ENCODE results near the gene KCNQ1. TPM values are rescaled to one million over a fixed set of nuclear protein-coding genes. Genes with fewer than 3 reads are reported as not detected.

KCNQ1 gene
- total RNA-seq, 1 experiment from 2014 or later: 10.7 TPM

- ChIA-PET POLR2A (no interaction called here), RAD21 (ENCODE audit: low non-redundant PET in 1 of 2, low total read pairs in 2 of 2, uncharacterized antibody in 2 of 2, unreplicated experiment in 2 of 2) (no interaction called here), CTCF (interaction anchor here (0.7 kb wide), 1 partner anchor 410 kb away, joined by 3 read pairs; no protein-coding TSS in a partner anchor)
- H3K36me3 ChIP-seq (ENCODE audit: control insufficient read depth in 1 of 2, insufficient read depth in 2 of 2, low read length in 2 of 2): no peaks in the 10 kb centered on the region
- DNase-seq (ENCODE audit: low read depth, low spot score) (no peak), ATAC-seq (no peak)
- no peak overlapping the region for H3K4me2 ChIP-seq (ENCODE audit: low read length)
- H3K79me2 ChIP-seq (ENCODE audit: insufficient read depth, low read length): no peaks in the 10 kb centered on the region
- no peak overlapping the region for H3K9ac ChIP-seq (ENCODE audit: low read length)
- H4K20me1 ChIP-seq (ENCODE audit: insufficient read depth): no peaks in the 10 kb centered on the region
- no peaks in the 10 kb centered on the region for H3K4me1 ChIP-seq (ENCODE audit: control insufficient read depth in 1 of 2, insufficient read depth in 2 of 2, low read length in 2 of 2)
- H3K4me3 ChIP-seq (replicated peaks in 1 of 2; ENCODE audit: low read depth in 1 of 2, low read length in 2 of 2): no peak overlapping the region
- H3K27me3 ChIP-seq (ENCODE audit: insufficient read depth, low read length): no peaks in the 10 kb centered on the region
- no peak for TF ChIP-seq MAX (IDR thresholded peaks at IDR 0.05)
- TF ChIP-seq CTCF (IDR thresholded peaks at IDR 0.05 in 2 of 3, conservative IDR thresholded peaks at IDR 0.05 in 1 of 3; ENCODE audit: borderline replicate concordance in 1 of 3, insufficient read depth in 1 of 3, low read depth in 2 of 3, low read length in 2 of 3): no peak
- no peak for TF ChIP-seq EZH2phosphoT487 (IDR thresholded peaks at IDR 0.05; ENCODE audit: borderline replicate concordance)
- TF ChIP-seq SP1 (IDR thresholded peaks at IDR 0.05; ENCODE audit: low read depth): no peak
- no peak for TF ChIP-seq POLR2A (IDR thresholded peaks at IDR 0.05; ENCODE audit: borderline replicate concordance, extremely low read depth, insufficient read depth, insufficient read length)
- no peak for TF ChIP-seq ATF3 (IDR thresholded peaks at IDR 0.05)
- TF ChIP-seq ZFX (IDR thresholded peaks at IDR 0.05): no peak
- no peak for TF ChIP-seq JUND (IDR thresholded peaks at IDR 0.05)
- no peak for TF ChIP-seq ZBTB33 (IDR thresholded peaks at IDR 0.05; ENCODE audit: extremely low read depth, insufficient replicate concordance, low read length)
- TF ChIP-seq SRF (IDR thresholded peaks at IDR 0.05; ENCODE audit: low read depth): no peak
- TF ChIP-seq REST (IDR thresholded peaks at IDR 0.05; ENCODE audit: low read depth): no peak
- TF ChIP-seq EGR1 (IDR thresholded peaks at IDR 0.05; ENCODE audit: low read depth): no peak
- no peak for TF ChIP-seq ZNF274 (IDR thresholded peaks at IDR 0.05; ENCODE audit: low read depth, low read length)
- H3K27ac ChIP-seq (ENCODE audit: low read depth, low read length): no peak overlapping the region
- no peak overlapping the region for H2AFZ ChIP-seq (ENCODE audit: low read depth, low read length, poor library complexity, severe bottlenecking)
- H3K9me2 ChIP-seq (ENCODE audit: insufficient read depth): no peaks in the 10 kb centered on the region
- BruUV-seq (replicated peaks): no TSS peak
- intact Hi-C loops (cut with micrococcal nuclease): no loop called here
- H3K9me3 ChIP-seq (ENCODE audit: control insufficient read depth in 1 of 2, insufficient read depth in 1 of 2, low read depth in 1 of 2, low read length in 2 of 2): no peaks in the 10 kb centered on the region
Measured at GRCh38 chr11:2522631-2523255, 77.9 kb downstream of the KCNQ1 start.
